Subcutaneous adipose tissue (tissue), 4 donors: Measurements from ENCODE around the gene TMEM236. TPM values are rescaled to one million over a fixed set of nuclear protein-coding genes. Genes with fewer than 3 reads are reported as not detected.

Experiments
- CTCF ChIP-seq: fragments of 450-650 bp; IDR thresholded peaks from one replicate; pipeline ENCODE4 v1.5.1; 2016; ENCODE audit warnings: low read depth, mild to moderate bottlenecking, control low read depth, antibody characterized with exemption, moderate library complexity
- total RNA-seq, 4 donors: library from RNA; depleted of rRNA; stranded (reverse); fragments of >200 nt; gene quantifications; one replicate each; pipeline ENCODE4 v1.1.0, GENCODE V29; 2016

Gene TMEM236
- total RNA-seq, 4 donors from 2014 or later = 3.2 to 6.8 (median 5.8) TPM

GRCh38 chr10:17713758-17714157 is 38.2 kb upstream of the TMEM236 start:
- TF ChIP-seq CTCF = no peak

- no peak for TF ChIP-seq CTCF
These were observed 35.8 kb upstream of the TMEM236 start for GRCh38 chr10:17716161-17716560.

- no peak for TF ChIP-seq CTCF
These were observed 26.3 kb upstream of the TMEM236 start for GRCh38 chr10:17725703-17726102.

GRCh38 chr10:17729630-17730029 is 22.4 kb upstream of the TMEM236 start:
- TF ChIP-seq CTCF = no peak

- TF ChIP-seq CTCF = no peak
These were observed 21.3 kb upstream of the TMEM236 start for GRCh38 chr10:17730667-17731066.

- TF ChIP-seq CTCF = no peak
These were observed 20.5 kb upstream of the TMEM236 start for GRCh38 chr10:17731331-17732020.

GRCh38 chr10:17733620-17734019 is 18.4 kb upstream of the TMEM236 start:
- no peak for TF ChIP-seq CTCF
